ENCODE measurements around the gene PHACTR3. TPM values are rescaled to one million over a fixed set of nuclear protein-coding genes. Genes with fewer than 3 reads are reported as not detected.
"Not testable (repeated sequence)": the region's sequence is repeated elsewhere in the genome, so short reads cannot be mapped to it uniquely, and the experiment has no call there.

Gene PHACTR3
- total RNA-seq (2022) (10.0 and 12.0 TPM in 2 replicates), Bru-seq, nascent RNA (percentile 43 among the genes with signal in this experiment), BruChase-seq, experiment 1, labeled RNA remaining after a 6-hour chase (percentile 18 among the genes with signal in this experiment), BruChase-seq, experiment 2, labeled RNA remaining after a 2-hour chase (percentile 27 among the genes with signal in this experiment)
- long read RNA-seq, transcript PHACTR3-208 (5 exons, 1,585 nt) = major isoform, 26 of 37 reads
- long read RNA-seq, partial matches to known transcripts = 4 of 37 reads
- long read RNA-seq, other reads (novel, unspliced or antisense) = 7 of 37 reads

- Mint-ChIP-seq H3K9me3 (ENCODE audit: low read depth, unreplicated experiment) (no peaks in the 10 kb centered on the region), H3K36me3 (ENCODE audit: insufficient read depth, unreplicated experiment) (no peaks in the 10 kb centered on the region), H3K4me3 (ENCODE audit: low read depth, unreplicated experiment) (no peak within 1 kb of the TSS), H3K4me1 (ENCODE audit: low read depth, unreplicated experiment) (no peaks in the 10 kb centered on the region), H3K27ac (ENCODE audit: unreplicated experiment) (no peak within 1 kb of the TSS), H3K27me3 (ENCODE audit: unreplicated experiment) (peaks cover 35% of the 10 kb centered on the region)
- intact Hi-C loops (cut with micrococcal nuclease; ENCODE audit: unreplicated experiment) = no loop called here
- CTCF ChIA-PET = interaction anchor here (0.6 to 1.3 kb wide), 3 partner anchors 22 to 1562 kb away, joined by 3 to 5 read pairs (median 4); no protein-coding TSS in a partner anchor
- no TSS peak for BruUV-seq (replicated peaks)
- no peak for TF ChIP-seq CTCF (IDR thresholded peaks at IDR 0.05; ENCODE audit: unreplicated experiment)
- DNase-seq = no peak
Measured at GRCh38 chr20:59603781-59604541, at the start of gene PHACTR3. Gene PHACTR3, plus strand, starts transcription at chr20:59604540. Its CDS starts 475 bp downstream, at chr20:59605015.

GRCh38 chr20:59557733-59558529 lies 46.4 kb upstream of the PHACTR3 start:
- H3K27ac Mint-ChIP-seq (ENCODE audit: unreplicated experiment); H3K9me3 Mint-ChIP-seq (ENCODE audit: low read depth, unreplicated experiment); H3K36me3 Mint-ChIP-seq (ENCODE audit: insufficient read depth, unreplicated experiment); H3K4me1 Mint-ChIP-seq (ENCODE audit: low read depth, unreplicated experiment); intact Hi-C loops (cut with micrococcal nuclease; ENCODE audit: unreplicated experiment); BruUV-seq (replicated peaks); CTCF ChIA-PET; DNase-seq; H3K4me3 Mint-ChIP-seq (ENCODE audit: low read depth, unreplicated experiment): not testable (repeated sequence)
- peaks cover 53% of the 10 kb centered on the region for H3K27me3 Mint-ChIP-seq (ENCODE audit: unreplicated experiment)

GRCh38 chr20:59559024-59559817 lies 45.1 kb upstream of the PHACTR3 start:
- H3K27ac Mint-ChIP-seq (ENCODE audit: unreplicated experiment) = no peak overlapping the region
- H3K36me3 Mint-ChIP-seq (ENCODE audit: insufficient read depth, unreplicated experiment) = no peaks in the 10 kb centered on the region
- H3K4me1 Mint-ChIP-seq (ENCODE audit: low read depth, unreplicated experiment) = no peaks in the 10 kb centered on the region
- H3K4me3 Mint-ChIP-seq (ENCODE audit: low read depth, unreplicated experiment) = no peak overlapping the region
- DNase-seq = no peak
- no peak for TF ChIP-seq CTCF (IDR thresholded peaks at IDR 0.05; ENCODE audit: unreplicated experiment)
- H3K9me3 Mint-ChIP-seq (ENCODE audit: low read depth, unreplicated experiment) = no peaks in the 10 kb centered on the region
- BruUV-seq (replicated peaks) = no TSS peak
- intact Hi-C loops (cut with micrococcal nuclease; ENCODE audit: unreplicated experiment) = no loop called here
- H3K27me3 Mint-ChIP-seq (ENCODE audit: unreplicated experiment) = peaks cover 53% of the 10 kb centered on the region
- CTCF ChIA-PET = no interaction called here

GRCh38 chr20:59559863-59560262 lies 44.5 kb upstream of the PHACTR3 start:
- H3K27me3 Mint-ChIP-seq (ENCODE audit: unreplicated experiment) = peaks cover 47% of the 10 kb centered on the region

More at GRCh38 chr20:59559863-59560262, 44.5 kb upstream of the PHACTR3 start:
- no peak overlapping the region for H3K27ac Mint-ChIP-seq (ENCODE audit: unreplicated experiment)
- H3K36me3 Mint-ChIP-seq (ENCODE audit: insufficient read depth, unreplicated experiment) = no peaks in the 10 kb centered on the region
- H3K4me1 Mint-ChIP-seq (ENCODE audit: low read depth, unreplicated experiment) = no peaks in the 10 kb centered on the region
- TF ChIP-seq CTCF (IDR thresholded peaks at IDR 0.05; ENCODE audit: unreplicated experiment) = no peak
- H3K9me3 Mint-ChIP-seq (ENCODE audit: low read depth, unreplicated experiment) = no peaks in the 10 kb centered on the region
- CTCF ChIA-PET = no interaction called here
- no peak for DNase-seq
- H3K4me3 Mint-ChIP-seq (ENCODE audit: low read depth, unreplicated experiment) = no peak overlapping the region
- no TSS peak for BruUV-seq (replicated peaks)
- intact Hi-C loops (cut with micrococcal nuclease; ENCODE audit: unreplicated experiment) = no loop called here
